DND-41 (cell line): ENCODE results near the gene ZSCAN4.

Source experiments
- CTCF ChIP-seq: IDR thresholded peaks from 2 replicates; pipeline ENCODE4 v1.5.1; 2012; ENCODE audit warnings: borderline replicate concordance, low read length, moderate library complexity, mild to moderate bottlenecking; ENCODE audit not compliant: poor library complexity, severe bottlenecking; ENCODE audit errors: extremely low read depth
- EZH2 ChIP-seq: IDR thresholded peaks from 3 replicates; pipeline ENCODE4 v1.6.1; 2012; ENCODE audit warnings: borderline replicate concordance, low read depth, mild to moderate bottlenecking, moderate library complexity, low read length, inconsistent platforms; ENCODE audit not compliant: severe bottlenecking

- no peak for TF ChIP-seq CTCF
- TF ChIP-seq EZH2 = no peak
Observed at GRCh38 chr19:57641715-57642234, 27.0 kb upstream of the ZSCAN4 start.
